Renal cortex interstitium (tissue), 11 donors: ENCODE measurements around the gene EPHA7. TPM values are rescaled to one million over a fixed set of nuclear protein-coding genes. Genes with fewer than 3 reads are reported as not detected.

ENCODE experiments used
- DNase-seq, 11 donors: peaks; one replicate each; pipeline ENCODE4 v3.0.0-alpha.2; 2013; ENCODE audit warnings: low read depth in 9 of 11, low spot score in 4 of 11; ENCODE audit errors: extremely low read depth in 1 of 11
- polyA plus RNA-seq, 3 donors: library from polyadenylated mRNA; unstranded; fragments of 120-200 nt; gene quantifications; one replicate each; pipeline ENCODE4 v1.2.1, GENCODE V29; 2013; ENCODE audit not compliant: insufficient read length in 3 of 3

The EPHA7 gene
- polyA plus RNA-seq, 3 donors, result 42.8 to 49.3 (median 46.5) TPM

- DNase-seq, result no peak
Measured at GRCh38 chr6:93344333-93344835, 75.0 kb downstream of the EPHA7 start.

DNA sequence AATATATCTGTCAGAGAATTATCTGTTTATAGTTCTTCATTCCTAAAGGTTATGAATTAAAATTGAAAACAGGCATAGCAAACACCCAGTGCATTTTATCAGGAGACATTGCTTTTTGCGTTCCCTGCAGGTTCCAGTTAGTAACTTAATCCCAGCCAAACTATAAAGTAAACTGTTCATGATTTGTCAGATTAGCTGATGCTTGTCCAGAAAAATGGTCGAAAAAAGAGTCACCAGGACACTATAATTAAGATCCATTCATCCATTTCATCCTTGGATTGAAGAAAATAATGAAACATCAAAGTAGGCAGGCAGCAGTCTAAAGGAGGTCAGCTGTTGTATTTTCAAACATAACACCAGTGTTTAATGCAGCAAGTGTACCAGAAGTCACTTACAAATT is 75.9 kb downstream of the EPHA7 start:
- peak in 1 of 11 donors; percentile 17 for DNase-seq

- DNase-seq, result peak in 7 of 11 donors; percentile 12 to 45 (median 26)
Measured at GRCh38 chr6:93341900-93342613, 77.3 kb downstream of the EPHA7 start.

- DNase-seq, result no peak
Measured at GRCh38 chr6:93337772-93338394, 81.5 kb downstream of the EPHA7 start.

GRCh38 chr6:93337014-93337413 is 82.3 kb downstream of the EPHA7 start:
- no peak for DNase-seq

DNA sequence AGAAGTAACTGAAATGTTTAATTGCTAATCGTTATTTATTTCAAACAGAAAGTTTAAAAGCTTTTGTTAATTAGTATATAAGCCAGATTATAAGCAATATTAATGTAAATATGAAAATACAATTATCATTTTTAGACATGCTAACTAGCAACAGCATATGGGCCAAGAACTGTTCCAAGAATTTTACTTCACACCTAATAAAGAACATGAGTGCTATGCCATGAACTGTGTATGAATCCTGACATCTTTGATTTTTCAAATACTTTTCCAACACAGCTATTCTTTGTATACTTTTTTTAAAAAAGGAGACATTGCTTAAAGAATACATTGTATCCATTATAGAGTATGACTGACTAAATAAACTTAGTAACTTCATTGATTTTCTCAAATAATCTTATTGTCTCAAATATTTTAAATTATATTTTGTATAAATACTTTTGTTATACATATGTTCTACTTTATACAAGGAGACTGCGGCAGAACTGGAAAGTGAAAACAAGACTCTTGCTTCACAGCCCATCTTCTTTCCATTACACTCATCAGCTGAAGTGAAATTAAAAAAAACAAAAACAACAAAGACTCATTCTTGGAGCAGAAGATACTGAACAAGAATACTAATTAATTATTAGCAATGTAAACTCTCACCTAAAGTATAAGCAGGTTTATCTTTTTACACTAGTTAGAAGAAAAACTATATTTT is 89.9 kb downstream of the EPHA7 start:
- DNase-seq, result no peak

DNA sequence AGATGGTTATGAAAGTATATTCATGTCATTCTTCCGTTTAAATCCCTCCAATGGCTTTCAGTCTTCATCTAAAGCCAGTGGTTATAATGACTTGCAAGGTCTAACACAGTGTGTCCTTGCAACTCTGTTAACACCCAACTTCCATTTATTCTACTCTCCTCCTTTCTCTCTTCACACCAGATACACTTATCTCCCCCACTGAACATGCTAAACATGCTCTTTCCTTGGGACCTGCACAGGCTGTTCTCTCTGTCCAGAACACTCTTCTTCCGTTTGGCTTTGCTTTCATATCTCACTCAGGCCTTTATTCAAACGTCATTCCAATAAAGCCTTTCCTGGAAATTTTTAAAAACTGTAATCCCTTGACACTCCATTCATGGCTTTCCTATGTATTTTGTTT is 91.5 kb downstream of the EPHA7 start:
- no peak for DNase-seq

- no peak for DNase-seq
Measured at GRCh38 chr6:93325761-93326160, 93.6 kb downstream of the EPHA7 start.

DNA sequence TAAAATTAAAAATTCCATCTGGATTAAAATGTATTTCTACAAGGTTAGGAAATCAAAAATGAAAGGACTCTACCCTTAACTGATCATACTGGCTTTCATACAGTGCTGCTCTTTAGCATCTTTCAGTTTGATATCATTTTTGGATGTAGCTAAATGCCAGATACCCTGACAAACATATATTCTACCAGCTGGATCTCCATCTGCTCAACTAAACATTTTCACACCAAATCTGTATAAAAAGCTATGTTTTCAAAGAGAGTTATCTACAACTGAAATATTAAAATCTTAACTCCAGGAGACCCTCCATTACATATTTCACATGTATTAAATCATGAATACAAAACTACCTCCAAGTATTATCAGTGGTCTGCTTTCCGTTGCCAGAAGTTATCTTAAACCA is 95.7 kb downstream of the EPHA7 start:
- DNase-seq, result no peak

GRCh38 chr6:93322651-93323050 is 96.7 kb downstream of the EPHA7 start:
- no peak for DNase-seq

- no peak for DNase-seq
Measured at GRCh38 chr6:93319304-93319703, 100.1 kb downstream of the EPHA7 start.

- no peak for DNase-seq
Measured at GRCh38 chr6:93318121-93318520, 101.2 kb downstream of the EPHA7 start.

DNA sequence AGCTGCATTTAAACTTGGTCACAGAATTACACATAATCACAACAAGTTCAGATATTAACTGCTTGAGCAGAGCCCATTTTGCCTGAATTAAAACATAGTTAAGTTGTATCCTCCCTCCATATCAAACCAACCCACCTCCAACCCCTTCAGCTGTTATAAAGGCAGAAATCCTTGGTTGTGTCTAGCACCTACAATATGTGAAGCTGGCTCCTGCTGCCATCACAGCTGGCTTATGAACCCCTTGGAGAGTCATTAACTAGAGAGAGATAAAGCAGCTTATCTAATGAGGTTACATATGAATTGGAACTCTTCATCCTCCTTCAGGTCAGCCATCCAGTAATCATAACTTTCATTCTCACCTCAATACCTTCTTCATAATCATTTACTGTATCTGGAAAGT is 101.8 kb downstream of the EPHA7 start:
- no peak for DNase-seq

DNA sequence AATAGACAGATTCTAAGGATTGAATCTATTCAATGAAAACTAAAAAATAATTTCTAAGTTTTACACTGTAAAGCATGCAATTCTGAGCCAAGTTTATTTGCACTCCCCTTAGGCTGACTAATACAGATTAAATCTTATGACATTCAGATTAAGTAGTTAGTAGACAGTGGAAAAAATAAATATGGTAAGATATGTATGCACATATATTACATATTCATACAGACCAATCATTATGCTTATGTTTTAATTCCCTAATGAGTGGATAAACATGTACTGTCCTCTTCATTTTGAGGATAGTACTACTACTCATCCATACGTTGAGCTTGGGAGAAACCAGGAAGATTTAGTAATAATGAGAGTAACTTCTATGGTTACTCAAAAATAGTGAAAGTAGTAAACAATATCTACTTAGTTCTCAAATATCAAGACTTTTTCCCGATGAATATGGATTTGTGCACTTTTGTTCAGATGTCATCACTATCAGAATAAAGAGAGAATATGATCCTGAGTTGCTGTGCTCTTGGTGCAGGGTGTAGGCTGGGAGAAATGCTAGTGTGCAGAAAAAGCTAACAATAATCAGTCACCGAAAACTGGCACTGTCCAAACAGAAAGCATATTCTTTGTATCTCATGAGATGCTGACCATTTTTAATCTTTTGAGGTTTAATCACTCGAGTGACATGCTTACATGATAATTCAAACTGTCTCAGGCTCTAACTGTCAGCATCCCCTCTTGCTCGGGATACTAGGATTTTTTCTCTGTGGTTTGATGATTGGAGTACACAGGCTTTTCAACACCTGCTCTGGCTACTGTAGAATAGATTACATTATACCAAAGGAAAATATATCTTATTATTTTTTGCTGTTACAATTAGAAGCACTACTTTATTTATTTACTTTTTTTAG is 111.6 kb downstream of the EPHA7 start:
- no peak for DNase-seq

DNA sequence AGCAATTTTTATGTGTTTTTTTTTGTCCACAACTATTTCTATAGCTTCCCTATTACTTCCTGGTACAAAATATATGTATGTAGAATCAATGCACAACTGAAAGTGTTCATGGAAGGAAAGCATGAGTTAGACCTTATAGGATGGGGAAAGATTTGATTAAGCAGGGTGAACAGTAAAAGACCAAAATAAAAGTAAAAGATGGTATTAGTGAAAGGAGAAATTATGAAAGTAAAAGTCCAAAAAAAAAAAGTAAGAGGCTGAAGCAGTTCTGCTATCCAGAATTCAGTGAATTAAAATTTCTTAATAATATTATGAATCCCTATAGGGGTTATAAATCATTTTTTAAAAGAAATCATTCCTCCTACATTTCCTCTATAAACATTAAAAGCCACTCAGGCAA is 114.3 kb downstream of the EPHA7 start:
- no peak for DNase-seq

GRCh38 chr6:93304505-93304904 is 114.9 kb downstream of the EPHA7 start:
- DNase-seq, result no peak

DNA sequence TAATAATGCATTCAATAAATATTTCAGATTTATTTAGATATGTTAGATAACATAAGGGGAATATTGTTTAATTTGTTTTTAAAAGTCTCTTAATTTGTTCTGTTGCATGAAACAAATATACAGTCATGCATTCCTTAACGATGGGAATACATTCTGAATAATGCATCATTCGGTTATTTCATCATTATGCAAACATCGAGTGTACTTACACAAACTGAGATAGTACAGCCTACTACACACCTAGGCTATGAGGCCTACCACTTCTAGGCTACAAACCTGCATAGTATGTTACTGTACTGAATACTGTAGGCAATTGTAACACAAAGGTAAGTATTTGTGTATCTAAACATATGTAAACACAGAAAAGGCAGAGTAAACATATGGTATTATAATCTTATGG is 118.7 kb downstream of the EPHA7 start:
- no peak for DNase-seq

DNA sequence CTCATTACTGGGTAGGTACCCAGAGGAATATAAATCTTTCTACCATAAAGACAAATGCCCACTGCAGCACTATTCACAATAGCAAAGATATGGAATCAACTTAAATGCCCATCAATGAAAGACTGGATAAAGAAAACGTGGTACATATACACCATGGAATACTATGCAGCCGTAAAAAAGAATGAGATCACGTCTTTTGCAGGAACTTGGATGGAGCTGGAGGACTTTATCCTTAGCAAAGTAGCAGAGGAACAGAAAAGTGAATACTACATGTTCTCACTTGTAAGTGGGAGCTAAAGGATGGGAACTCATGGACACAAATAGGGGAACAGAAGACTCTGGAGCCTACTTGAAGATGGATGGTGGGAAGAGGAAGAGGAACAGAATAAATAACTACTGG is 119.7 kb downstream of the EPHA7 start:
- no peak for DNase-seq

GRCh38 chr6:93295631-93296030 is 123.7 kb downstream of the EPHA7 start:
- DNase-seq, result no peak
